HepG2 (cell line): ENCODE data around the gene CD79A. TPM values are rescaled to one million over a fixed set of nuclear protein-coding genes. Genes with fewer than 3 reads are reported as not detected.

Source experiments
- AGO1 ChIP-seq: fragments of 200-400 bp; formaldehyde crosslinking; IDR thresholded peaks from 2 replicates; pipeline ENCODE4 v1.6.1; 2017; ENCODE audit warnings: mild to moderate bottlenecking, low read depth, low read length, moderate library complexity; ENCODE audit not compliant: poor library complexity, severe bottlenecking
- BORCS8-MEF2B ChIP-seq: sonication (generic); formaldehyde crosslinking; IDR thresholded peaks from 2 replicates; pipeline ENCODE4 v1.8.0; 2022; ENCODE audit warnings: mild to moderate bottlenecking, missing genetic modification reagents
- CENPX ChIP-seq: sonication (generic); formaldehyde crosslinking; IDR thresholded peaks from 2 replicates; pipeline ENCODE4 v1.9.0; 2021; ENCODE audit warnings: mild to moderate bottlenecking, missing genetic modification reagents, moderate library complexity
- ELK4 ChIP-seq: sonication (generic); formaldehyde crosslinking; IDR thresholded peaks from 2 replicates; pipeline ENCODE4 v1.9.0; 2021; ENCODE audit warnings: missing genetic modification reagents, borderline replicate concordance
- HMG20A ChIP-seq: IDR thresholded peaks from 2 replicates; pipeline ENCODE4 v1.6.1; 2016; ENCODE audit warnings: borderline replicate concordance
- NBN ChIP-seq: fragments of 450-650 bp; conservative IDR thresholded peaks from 2 replicates; pipeline ENCODE4 v1.6.1; 2017
- TFDP1 ChIP-seq: IDR thresholded peaks from 2 replicates; pipeline ENCODE4 v1.6.1; 2016; ENCODE audit warnings: missing compliant biosample characterization, missing genetic modification reagents, borderline replicate concordance
- ZFP36L2 ChIP-seq: sonication (generic); formaldehyde crosslinking; IDR thresholded peaks from 2 replicates; pipeline ENCODE4 v1.4.0; 2020; ENCODE audit warnings: missing genetic modification reagents
- ZFP62 ChIP-seq: sonication (generic); formaldehyde crosslinking; IDR thresholded peaks from 2 replicates; pipeline ENCODE4 v1.4.0; 2020; ENCODE audit warnings: missing genetic modification reagents
- ZNF224 ChIP-seq: sonication (generic); formaldehyde crosslinking; IDR thresholded peaks from 2 replicates; pipeline ENCODE4 v1.5.0; 2020; ENCODE audit warnings: mild to moderate bottlenecking, missing genetic modification reagents
- ZNF280D ChIP-seq: sonication (generic); formaldehyde crosslinking; IDR thresholded peaks from 2 replicates; pipeline ENCODE4 v1.5.1; 2020; ENCODE audit warnings: mild to moderate bottlenecking, missing genetic modification reagents
- ZNF678 ChIP-seq: sonication (generic); formaldehyde crosslinking; IDR thresholded peaks from 2 replicates; pipeline ENCODE4 v1.4.0; 2020; ENCODE audit warnings: mild to moderate bottlenecking, missing genetic modification reagents
- ZNF790 ChIP-seq: sonication (generic); formaldehyde crosslinking; IDR thresholded peaks from 2 replicates; pipeline ENCODE4 v1.8.0; 2022; ENCODE audit warnings: missing genetic modification reagents, mild to moderate bottlenecking, borderline replicate concordance
- polyA plus RNA-seq, 8 experiments: library from polyadenylated mRNA; depleted of rRNA in 3 of 8; stranded (reverse) in 7 of 8; unstranded in 1 of 8; fragments of >200 nt; fragmentation: Illumina TruSeq in 4 of 8; extraction: Trizol in 4 of 8; gene quantifications; 2 replicates each; pipeline versions ENCODE4 v1.2.1 to v1.2.3, GENCODE V29; 2011 to 2016; ENCODE audit warnings: low read depth in 4 of 8, missing spikeins in 1 of 8, mixed read lengths in 1 of 8; ENCODE audit not compliant: insufficient read depth in 1 of 8
- total RNA-seq, 5 experiments: library from RNA; depleted of rRNA; stranded (reverse); fragments of >200 nt; fragmentation: Illumina TruSeq; extraction: Trizol; gene quantifications; 2 replicates each; pipeline ENCODE4 v1.2.3, GENCODE V29; 2016; ENCODE audit warnings: low read depth in 1 of 5

The CD79A gene
- total and polyA plus RNA-seq, 2 of the 13 experiments (the other 11 are each of a cell fraction or from before 2014, with no cell fraction given) = 0.24 to 0.33 TPM

- TF ChIP-seq TFDP1 (CRISPR knock-in tag) (peak; percentile 85), ZNF280D (CRISPR knock-in tag) (peak; percentile 61), ZNF678 (0 out of 2 replicates have a peak, but pooled peaks have one; percentile 87), ZFP36L2 (CRISPR knock-in tag) (no peak), ELK4 (CRISPR knock-in tag) (peak; percentile 40; the same call in 1 of the 2 replicates), ZNF790 (no peak), BORCS8-MEF2B (CRISPR knock-in tag) (peak; percentile 84), HMG20A (CRISPR knock-in tag) (no peak), NBN (no peak), ZNF224 (CRISPR knock-in tag) (0 out of 2 replicates have a peak, but pooled peaks have one; percentile 13), CENPX (no peak), ZFP62 (CRISPR knock-in tag) (no peak), AGO1 (no peak)
These were observed 17.3 kb upstream of the CD79A start, which contains the start of gene RPS19 (continued) for GRCh38 chr19:41859618-41860418.
